Measurements from ENCODE around the gene LRRC52. TPM values are rescaled to one million over a fixed set of nuclear protein-coding genes. Genes with fewer than 3 reads are reported as not detected.

Gene LRRC52
- polyA plus RNA-seq, 1 of the 3 experiments (the other 2 are of a cell fraction): not detected

GRCh38 chr1:165496501-165496900, 47.3 kb upstream of the LRRC52 start (continued):
- TF ChIP-seq RAD21 (IDR thresholded peaks at IDR 0.05; ENCODE audit: low read length) (no peak), IRF3 (IDR thresholded peaks at IDR 0.05; ENCODE audit: low read depth, low read length) (no peak), EZH2phosphoT487 (IDR thresholded peaks at IDR 0.05; ENCODE audit: borderline replicate concordance, low read depth) (no peak), TAF1 (IDR thresholded peaks at IDR 0.05; ENCODE audit: borderline replicate concordance, low read depth, low read length) (no peak), MEF2A (IDR thresholded peaks at IDR 0.05; ENCODE audit: borderline replicate concordance, low read depth) (no peak), GATA2 (CRISPR knock-in tag; IDR thresholded peaks at IDR 0.05) (no peak)

- Histone ChIP-seq H3K4me3 (ENCODE audit: low read depth in 2 of 2, low read length in 1 of 2) (no peak overlapping the region), H3K4me1 (ENCODE audit: control insufficient read depth in 1 of 2, insufficient read depth in 2 of 2, low read depth in 1 of 2, low read length in 1 of 2) (peaks cover 0 to 3% of the 10 kb centered on the region in 2 experiments; a peak in 1 of 4 replicates)
- CTCF ChIA-PET: no interaction called here
- TF ChIP-seq GABPA (IDR thresholded peaks at IDR 0.05; ENCODE audit: low read depth) (no peak), TEAD4 (IDR thresholded peaks at IDR 0.05; ENCODE audit: borderline replicate concordance, insufficient read depth) (no peak), SMC3 (IDR thresholded peaks at IDR 0.05; ENCODE audit: low read depth, low read length) (no peak), RAD21 (IDR thresholded peaks at IDR 0.05; ENCODE audit: low read length) (no peak), JUND (IDR thresholded peaks at IDR 0.05) (no peak), USF2 (IDR thresholded peaks at IDR 0.05; ENCODE audit: borderline replicate concordance, low read depth, low read length) (no peak), SIN3A (IDR thresholded peaks at IDR 0.05; ENCODE audit: borderline replicate concordance, low read depth, low read length) (no peak), RXRA (IDR thresholded peaks at IDR 0.05; ENCODE audit: borderline replicate concordance, low read depth) (no peak), IRF3 (IDR thresholded peaks at IDR 0.05; ENCODE audit: low read depth, low read length) (no peak), NFIC (IDR thresholded peaks at IDR 0.05; ENCODE audit: borderline replicate concordance) (no peak), FOXM1 (IDR thresholded peaks at IDR 0.05; ENCODE audit: low read depth) (no peak), USF1 (IDR thresholded peaks at IDR 0.05; ENCODE audit: borderline replicate concordance, low read depth) (no peak), YY1 (IDR thresholded peaks at IDR 0.05; ENCODE audit: low read depth) (no peak), MAX (IDR thresholded peaks at IDR 0.05; ENCODE audit: low read depth) (no peak), EP300 (IDR thresholded peaks at IDR 0.05; ENCODE audit: borderline replicate concordance in 1 of 2, low read depth in 1 of 2, low read length in 1 of 2) (no peak), RFX5 (IDR thresholded peaks at IDR 0.05; ENCODE audit: low read length) (no peak), GATA2 (CRISPR knock-in tag; IDR thresholded peaks at IDR 0.05) (no peak), REST (IDR thresholded peaks at IDR 0.05; ENCODE audit: low read depth, low read length) (no peak), FOXJ3 (CRISPR knock-in tag; IDR thresholded peaks at IDR 0.05) (no peak)
These were observed 46.5 kb upstream of the LRRC52 start for GRCh38 chr1:165497069-165498013.

More at GRCh38 chr1:165497069-165498013, 46.5 kb upstream of the LRRC52 start:
- Histone ChIP-seq H3K79me2 (ENCODE audit: insufficient read depth) (no peaks in the 10 kb centered on the region), H4K20me1 (ENCODE audit: insufficient read depth) (no peaks in the 10 kb centered on the region), H3K27ac (ENCODE audit: low read depth in 2 of 2, low read length in 1 of 2) (no peak overlapping the region), H3K9me2 (no peaks in the 10 kb centered on the region), H2AFZ (ENCODE audit: low read depth) (no peak overlapping the region), H3F3A (replicated peaks; ENCODE audit: insufficient read depth) (no peaks in the 10 kb centered on the region), H3K9ac (no peak overlapping the region), H3K9me3 (no peaks in the 10 kb centered on the region), H3K27me3 (ENCODE audit: insufficient read depth) (no peaks in the 10 kb centered on the region), H3K4me2 (no peak overlapping the region), H3K36me3 (replicated peaks in 1 of 2; ENCODE audit: control insufficient read depth in 1 of 2, insufficient read depth in 2 of 2, low read length in 1 of 2) (no peaks in the 10 kb centered on the region)
- no peak for DNase-seq
- POLR2A ChIA-PET: no interaction called here
- 37% methylated on average over 9 of the region's 12 CpGs for WGBS (ENCODE audit: low lambda C conversion rate)

Data from SK-N-SH (cell line).